Epidermal melanocyte (primary cell): ENCODE measurements around the gene HEXIM1.
A peak's percentile ranks its signal among the peaks of the same experiment; 100 is the strongest.

Source experiments
- DNase-seq: peaks from one replicate; pipeline ENCODE4 v3.0.0; 2011; ENCODE audit warnings: low spot score; ENCODE audit not compliant: insufficient read length

The HEXIM1 gene, protein sequence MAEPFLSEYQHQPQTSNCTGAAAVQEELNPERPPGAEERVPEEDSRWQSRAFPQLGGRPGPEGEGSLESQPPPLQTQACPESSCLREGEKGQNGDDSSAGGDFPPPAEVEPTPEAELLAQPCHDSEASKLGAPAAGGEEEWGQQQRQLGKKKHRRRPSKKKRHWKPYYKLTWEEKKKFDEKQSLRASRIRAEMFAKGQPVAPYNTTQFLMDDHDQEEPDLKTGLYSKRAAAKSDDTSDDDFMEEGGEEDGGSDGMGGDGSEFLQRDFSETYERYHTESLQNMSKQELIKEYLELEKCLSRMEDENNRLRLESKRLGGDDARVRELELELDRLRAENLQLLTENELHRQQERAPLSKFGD

DNA sequence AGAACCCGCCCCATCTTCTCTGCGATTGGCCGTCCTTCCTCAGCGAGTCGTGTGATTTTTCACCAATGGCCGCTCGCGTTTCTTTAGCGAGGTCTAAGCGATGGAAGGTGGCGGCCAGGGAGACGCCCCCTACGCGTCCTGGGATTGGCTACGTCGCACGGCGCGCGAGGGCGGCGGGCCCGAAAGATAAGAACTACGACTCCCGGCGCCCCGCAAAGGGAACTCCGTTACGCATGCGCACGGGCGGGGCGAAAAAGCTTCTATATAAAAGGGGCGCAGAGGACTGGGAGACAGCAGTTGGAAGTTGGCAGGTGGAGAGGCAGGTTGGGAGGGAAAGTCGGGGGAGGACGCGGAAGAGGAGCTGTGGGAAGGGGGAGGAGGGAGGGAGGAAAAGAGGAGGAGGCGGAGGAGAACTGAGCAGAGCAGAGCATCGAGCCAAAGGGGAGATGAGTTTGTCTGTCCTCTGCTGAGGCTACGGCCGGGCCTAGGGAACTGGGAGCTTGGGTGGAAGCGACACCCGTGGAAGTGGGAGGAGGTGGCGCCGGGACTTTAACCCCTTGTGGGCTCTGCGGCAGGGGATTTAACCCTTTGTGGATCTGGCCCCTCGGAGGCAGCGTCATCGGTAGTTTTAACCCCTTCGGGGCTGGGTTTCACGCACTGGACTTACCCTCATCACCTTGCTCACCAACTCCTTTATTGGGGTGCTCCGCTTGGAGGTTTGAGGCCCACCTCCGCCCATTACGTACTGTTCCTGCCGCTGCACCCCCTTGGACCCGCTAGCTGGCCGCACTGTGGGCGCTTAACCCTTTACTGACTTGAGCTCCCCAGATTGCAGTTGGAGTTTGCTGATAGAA is at the start of gene HEXIM1:
HEXIM1 (plus strand) TSS at position 293 of the 854 bp plus-strand sequence. CDS start 716 bp downstream, outside the sequence.
- DNase-seq, result peak; percentile 95

- DNase-seq, result peak; percentile 77
Observed at GRCh38 chr17:45098869-45099616, 49.2 kb upstream of the HEXIM1 start.

DNA sequence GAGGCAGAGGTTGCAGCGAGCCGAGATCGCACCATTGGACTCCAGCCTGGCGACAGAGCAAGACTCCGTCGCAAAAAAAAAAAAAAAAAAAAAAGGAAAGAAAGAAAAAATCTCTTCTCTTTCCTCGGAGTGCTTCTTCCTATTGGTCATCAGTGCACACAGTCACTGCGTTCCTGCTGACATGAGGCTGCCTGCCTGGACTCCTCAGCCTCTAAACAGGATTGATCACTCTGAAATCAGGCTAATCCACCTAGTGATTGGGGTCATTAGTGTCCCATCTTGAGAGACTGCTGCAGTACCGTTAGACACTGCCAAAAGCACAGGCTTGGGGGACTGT is 46.8 kb upstream of the HEXIM1 start:
- no peak for DNase-seq

DNA sequence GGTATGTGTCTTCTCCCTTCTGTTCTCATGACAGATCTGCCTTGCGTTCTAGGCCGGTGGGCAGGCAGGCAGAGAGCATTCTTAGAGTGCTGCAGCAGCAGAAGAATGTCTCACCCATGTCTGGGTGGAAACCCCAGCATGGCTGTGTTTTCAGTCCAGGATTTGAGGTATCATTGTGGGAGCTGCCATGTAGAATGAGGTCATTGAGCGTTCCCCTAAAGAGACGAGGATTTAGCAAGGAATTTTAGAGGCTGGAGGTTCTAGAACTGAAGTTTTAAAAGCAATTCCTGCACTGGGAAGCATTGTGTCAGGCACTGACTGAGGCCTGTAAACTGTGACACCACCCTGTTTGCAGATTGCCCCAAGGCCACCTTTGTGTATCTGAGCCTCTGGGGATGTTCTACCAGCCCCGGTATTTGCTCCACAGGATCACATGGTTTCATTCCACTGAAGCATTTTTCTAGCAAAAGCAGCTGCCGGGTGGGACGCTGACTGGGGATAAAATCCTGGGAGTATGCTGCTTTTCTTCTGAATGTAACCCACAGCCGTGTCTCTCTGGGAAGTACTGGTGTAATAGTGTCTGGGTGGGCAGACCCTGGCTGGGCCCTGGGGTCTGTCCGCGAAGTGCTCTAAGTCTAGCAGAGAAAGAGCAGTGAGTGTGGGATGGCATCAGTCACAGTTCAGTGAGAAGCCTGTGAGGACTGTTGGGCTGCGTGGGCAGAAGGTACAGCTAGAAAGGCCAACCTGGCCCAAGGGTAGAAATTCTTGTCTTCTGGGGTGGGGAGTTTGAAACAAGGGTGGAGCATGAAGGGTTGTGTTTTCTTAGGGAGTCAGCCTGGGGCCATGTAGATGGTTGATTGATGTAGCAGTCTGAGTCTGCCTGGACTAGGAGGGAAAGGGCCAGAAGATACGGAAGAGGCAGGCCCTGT is 46.1 kb upstream of the HEXIM1 start:
- DNase-seq, result peak; percentile 87

DNA sequence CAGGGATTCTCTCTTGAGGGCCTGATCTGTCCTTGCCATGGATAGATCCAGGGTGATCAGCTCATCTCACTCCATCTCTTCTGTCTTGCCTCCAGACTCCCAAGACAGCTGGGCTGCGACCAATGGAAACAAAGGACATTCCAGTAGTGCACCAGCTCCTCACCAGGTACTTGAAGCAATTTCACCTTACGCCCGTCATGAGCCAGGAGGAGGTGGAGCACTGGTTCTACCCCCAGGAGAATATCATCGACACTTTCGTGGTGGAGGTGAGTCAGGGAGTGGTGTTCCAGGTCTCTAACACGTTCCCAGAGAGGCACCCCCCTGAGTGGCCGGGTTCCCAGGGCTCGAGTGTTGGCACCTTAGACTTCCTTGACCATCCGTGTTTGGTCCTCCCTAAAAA is 45.4 kb upstream of the HEXIM1 start:
- no peak for DNase-seq

DNA sequence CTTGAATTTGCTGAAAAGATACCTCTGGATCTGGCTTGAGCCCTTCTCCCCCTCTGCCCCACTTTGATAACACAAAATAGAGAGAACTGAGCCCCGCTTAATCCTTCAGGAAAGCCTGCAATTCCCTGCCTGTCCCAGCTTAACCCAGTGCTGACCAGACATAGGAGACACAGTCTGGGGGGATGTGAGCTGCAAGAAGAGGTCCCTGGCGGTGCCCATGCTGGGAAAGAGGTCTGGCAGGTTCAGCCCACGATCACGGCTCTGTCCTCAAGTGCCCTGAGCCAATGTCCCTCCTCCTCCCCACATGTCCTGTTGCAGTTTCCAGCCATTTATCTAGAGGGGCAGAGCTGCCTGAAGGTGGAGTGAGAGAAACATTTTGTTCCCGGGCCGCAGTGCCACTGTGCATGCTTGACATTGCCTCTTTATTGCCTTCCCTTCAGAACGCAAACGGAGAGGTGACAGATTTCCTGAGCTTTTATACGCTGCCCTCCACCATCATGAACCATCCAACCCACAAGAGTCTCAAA is 44.9 kb upstream of the HEXIM1 start:
- no peak for DNase-seq

GRCh38 chr17:45104029-45104428 is 44.2 kb upstream of the HEXIM1 start:
- no peak for DNase-seq

DNA sequence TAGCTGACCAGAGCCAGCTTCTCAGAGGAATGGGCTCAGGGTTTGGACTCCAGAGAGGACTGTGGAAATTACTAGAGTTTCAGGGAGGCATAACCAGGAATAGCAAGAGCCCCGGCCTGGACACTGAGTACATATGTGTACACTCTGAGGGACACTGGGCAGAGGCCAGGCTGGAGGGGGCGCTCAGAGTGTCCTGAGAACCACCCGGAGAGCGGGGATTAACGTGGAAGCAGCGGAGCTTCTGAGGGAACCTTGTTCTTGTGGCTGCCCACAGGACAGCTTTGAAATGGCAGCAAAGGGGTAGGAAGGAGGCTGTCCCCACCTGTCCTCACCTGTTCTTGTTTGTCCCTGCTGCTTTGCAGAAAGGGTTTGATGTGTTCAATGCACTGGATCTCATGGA is 43.8 kb upstream of the HEXIM1 start:
- no peak for DNase-seq

- DNase-seq, result no peak
Observed at GRCh38 chr17:45104907-45105624, 43.2 kb upstream of the HEXIM1 start.

- DNase-seq, result no peak
Observed at GRCh38 chr17:45106096-45106495, 42.2 kb upstream of the HEXIM1 start.

- DNase-seq, result no peak
Observed at GRCh38 chr17:45106582-45106981, 41.7 kb upstream of the HEXIM1 start.

DNA sequence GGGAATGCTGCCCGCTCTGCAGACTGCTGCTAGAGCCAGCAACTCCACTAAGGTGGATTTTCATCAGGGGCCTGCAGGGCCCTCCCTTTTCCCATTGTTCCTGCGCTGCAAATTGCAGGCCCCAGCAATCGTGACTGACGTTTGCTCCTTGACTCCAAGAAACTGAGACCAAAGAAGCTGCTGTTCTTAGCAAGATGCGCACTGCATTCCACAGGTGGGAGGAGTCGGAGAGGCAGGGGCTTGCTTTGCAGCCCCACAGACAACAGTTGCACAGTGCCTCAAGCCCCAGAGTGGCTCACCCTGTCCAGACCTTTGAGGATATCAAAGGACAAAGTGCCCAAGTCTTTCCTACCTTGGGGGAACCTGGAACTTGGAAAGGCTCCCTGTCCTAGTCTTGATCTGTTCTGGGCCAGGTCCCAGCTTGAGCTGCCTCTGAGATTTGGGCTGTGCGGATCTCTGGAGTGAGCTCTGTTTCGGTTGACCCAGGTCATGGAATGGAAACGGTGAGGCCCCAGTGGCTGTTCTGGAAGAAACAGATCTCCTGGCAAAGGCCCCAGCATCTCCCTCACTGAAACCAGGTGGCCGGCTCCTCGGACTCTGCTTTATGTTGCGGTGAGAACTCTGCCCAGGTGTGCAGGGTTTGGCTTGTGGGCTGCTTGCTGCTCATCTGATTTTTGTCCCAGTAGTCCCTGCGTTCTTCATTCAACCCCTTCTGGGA is 40.8 kb upstream of the HEXIM1 start:
- no peak for DNase-seq

DNA sequence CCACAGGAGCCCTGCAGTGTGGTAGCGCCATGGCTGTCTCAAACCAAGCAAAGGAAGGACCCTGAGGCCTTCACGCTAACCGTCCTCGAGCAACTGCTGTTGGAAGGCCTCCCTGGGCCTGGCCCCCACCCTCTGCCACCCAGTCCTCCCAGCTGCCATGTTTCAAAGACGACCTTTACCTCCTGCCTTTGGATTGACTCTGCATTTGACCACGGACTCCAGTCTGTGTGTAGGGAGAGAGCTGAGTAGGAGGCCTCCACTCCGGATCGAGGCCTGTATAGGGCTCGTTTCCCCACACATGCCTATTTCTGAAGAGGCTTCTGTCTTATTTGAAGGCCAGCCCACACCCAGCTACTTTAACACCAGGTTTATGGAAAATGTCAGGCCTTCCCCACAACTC is 40.2 kb upstream of the HEXIM1 start:
- DNase-seq, result no peak

GRCh38 chr17:45108595-45109521 is 39.4 kb upstream of the HEXIM1 start:
- no peak for DNase-seq

DNA sequence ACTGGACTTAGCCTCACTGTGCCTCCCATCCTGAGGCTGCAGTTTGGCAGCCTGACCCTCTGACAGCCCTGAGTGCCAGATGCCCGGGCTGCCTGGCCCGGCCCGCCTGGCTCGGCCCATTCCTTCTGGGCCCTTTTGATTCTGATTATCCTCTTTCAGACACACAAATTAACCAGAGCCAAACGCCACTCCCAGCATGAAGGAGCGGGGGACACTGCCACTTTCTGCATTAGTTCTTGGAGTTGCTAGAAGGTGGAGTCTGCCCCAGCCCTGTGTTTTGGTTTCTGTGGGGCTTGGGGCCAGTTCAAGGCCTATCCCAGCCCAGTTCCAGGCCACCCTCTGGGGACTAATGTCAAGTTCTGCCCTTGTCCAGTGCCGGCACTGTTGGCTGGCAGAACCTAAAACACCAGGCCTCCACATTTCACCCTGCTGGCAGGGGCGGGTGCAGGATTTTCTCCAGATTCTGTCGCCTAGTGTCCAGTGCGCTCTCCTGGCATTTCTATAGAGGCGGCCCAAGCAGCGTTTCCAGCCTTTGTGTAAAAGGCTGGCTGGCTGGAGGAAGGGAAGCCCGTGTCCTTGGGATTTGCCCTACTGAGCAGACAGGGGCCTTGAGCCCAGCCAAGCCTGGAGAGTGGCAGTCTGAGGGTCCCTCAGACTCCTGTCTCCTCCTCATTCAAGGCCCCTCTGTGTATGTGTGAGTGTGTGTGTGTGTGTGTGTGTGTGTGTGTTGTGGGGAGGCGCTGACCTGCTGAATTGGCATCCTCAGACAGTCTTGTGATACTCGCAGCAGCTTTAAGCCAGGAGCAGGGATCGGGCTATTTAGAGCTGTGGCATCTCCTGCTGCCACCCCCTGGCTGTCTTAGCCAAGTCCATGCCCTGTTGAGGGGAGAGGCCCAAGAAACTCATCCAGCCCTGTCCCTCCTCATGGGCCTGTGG is 37.3 kb upstream of the HEXIM1 start:
- DNase-seq, result peak; percentile 77

GRCh38 chr17:45111850-45112249 is 36.4 kb upstream of the HEXIM1 start:
- DNase-seq, result no peak
